Body of pancreas (tissue), 4 donors: ENCODE data around the gene OR6P1. TPM values are rescaled to one million over a fixed set of nuclear protein-coding genes. Genes with fewer than 3 reads are reported as not detected.
A peak's percentile ranks its signal among the peaks of the same experiment; 100 is the strongest.

Experiments used
- ATAC-seq: fragments of 150-250 bp; one replicate; pipeline ENCODE4 v1.9.1; 2016
- DNase-seq, 4 donors: peaks; one replicate each; pipeline ENCODE4 v3.0.0-alpha.2; 2019
- H3K27ac ChIP-seq, 4 donors: fragments of 200-600 bp; sonication (generic); 1 replicate in 3 of 4; 2 replicates in 1 of 4; pipeline versions ENCODE4 v1.5.1 to v1.6.1; 2016 to 2019; ENCODE audit warnings: mild to moderate bottlenecking in 1 of 4, mixed read lengths in 1 of 4, moderate library complexity in 1 of 4
- H3K27me3 ChIP-seq, 2 donors: fragments of 200-600 bp; sonication (generic); one replicate each; pipeline ENCODE4 v1.6.0; 2016; ENCODE audit warnings: mild to moderate bottlenecking in 1 of 2
- H3K36me3 ChIP-seq, 2 donors: fragments of 200-600 bp; sonication (generic); replicated peaks in 1 of 2; 2 replicates each; pipeline ENCODE4 v1.5.1; 2016; ENCODE audit warnings: low read depth in 2 of 2; ENCODE audit not compliant: insufficient read depth in 1 of 2
- H3K4me1 ChIP-seq: fragments of 200-600 bp; sonication (generic); one replicate; pipeline ENCODE4 v1.6.0; 2016
- H3K4me3 ChIP-seq, 2 donors: fragments of 200-600 bp; sonication (generic); 1 replicate in 1 of 2; 2 replicates in 1 of 2; pipeline ENCODE4 v1.5.1; 2016 to 2019
- H3K9me3 ChIP-seq, 3 donors: fragments of 200-600 bp; sonication (generic); 1 replicate in 2 of 3; 2 replicates in 1 of 3; pipeline ENCODE4 v1.5.1; 2016
- CTCF ChIP-seq, 7 experiments: fragments of 450-650 bp in 4 of 7; fragments of 200-600 bp in 3 of 7; sonication (generic) in 3 of 7; IDR thresholded peaks; one replicate each; pipeline ENCODE4 v1.5.1; 2016 to 2019; ENCODE audit warnings: antibody characterized with exemption in 7 of 7
- POLR2A ChIP-seq, 3 donors: fragments of 450-650 bp; IDR thresholded peaks; one replicate each; pipeline ENCODE4 v1.6.1; 2016; ENCODE audit warnings: antibody characterized with exemption in 3 of 3, mild to moderate bottlenecking in 2 of 3
- WGBS, 2 donors: methylation state at CpG; one replicate each; pipeline ENCODE4 v1.1.5; 2017; 5-methylcytosine and 5-hydroxymethylcytosine counted together
- intact Hi-C: fragments of 100-400 bp; cut with DNase I; formaldehyde crosslinking; loops from one replicate; pipeline ENCODE4 v1.15.1; 2023
- total RNA-seq, 2 donors: library from RNA; depleted of rRNA; stranded (reverse); fragments of >200 nt; gene quantifications; one replicate each; pipeline ENCODE4 v1.1.0, GENCODE V29; 2016

OR6P1 gene
- total RNA-seq, 2 donors from 2014 or later = not detected

GRCh38 chr1:158552296-158552695 is 18.1 kb downstream of the OR6P1 start:
- TF ChIP-seq CTCF (IDR thresholded peaks at IDR 0.05) (no peak), POLR2A (IDR thresholded peaks at IDR 0.05) (no peak)
- ATAC-seq (no peak), DNase-seq (no peak)
- intact Hi-C loops = no loop called here
- Histone ChIP-seq H3K4me1 (no peaks in the 10 kb centered on the region), H3K9me3 (no peaks in the 10 kb centered on the region), H3K27me3 (no peaks in the 10 kb centered on the region), H3K27ac (no peak overlapping the region), H3K36me3 (no peaks in the 10 kb centered on the region), H3K4me3 (no peak overlapping the region)
- WGBS, 2 donors = 46 to 66% methylated on average over 1 of the region's 1 CpG

GRCh38 chr1:158547533-158547932 is 22.8 kb downstream of the OR6P1 start:
- intact Hi-C loops = no loop called here
- no peak overlapping the region for H3K27ac ChIP-seq
- 81% methylated on average over 2 of the region's 2 CpGs for WGBS, 2 donors
- no peak for DNase-seq
- no peak for ATAC-seq
- no peak overlapping the region for H3K4me3 ChIP-seq
- TF ChIP-seq CTCF (IDR thresholded peaks at IDR 0.05) = no peak
- no peak for TF ChIP-seq POLR2A (IDR thresholded peaks at IDR 0.05)
- no peaks in the 10 kb centered on the region for H3K4me1 ChIP-seq
- no peaks in the 10 kb centered on the region for H3K27me3 ChIP-seq
- H3K36me3 ChIP-seq = no peaks in the 10 kb centered on the region
- no peaks in the 10 kb centered on the region for H3K9me3 ChIP-seq

- Histone ChIP-seq H3K27ac (no peak overlapping the region), H3K36me3 (no peaks in the 10 kb centered on the region), H3K9me3 (no peaks in the 10 kb centered on the region), H3K27me3 (no peaks in the 10 kb centered on the region), H3K4me3 (no peak overlapping the region), H3K4me1 (no peaks in the 10 kb centered on the region)
- 82 to 96% methylated on average over 2 of the region's 2 CpGs for WGBS, 2 donors
- DNase-seq (no peak), ATAC-seq (no peak)
- TF ChIP-seq POLR2A (IDR thresholded peaks at IDR 0.05) (no peak), CTCF (IDR thresholded peaks at IDR 0.05) (no peak)
- intact Hi-C loops = no loop called here
Observed at GRCh38 chr1:158537609-158538008, 32.8 kb downstream of the OR6P1 start.

- H3K27me3 ChIP-seq = no peaks in the 10 kb centered on the region
- no peaks in the 10 kb centered on the region for H3K4me1 ChIP-seq
- intact Hi-C loops = no loop called here
- H3K36me3 ChIP-seq = no peaks in the 10 kb centered on the region
- H3K4me3 ChIP-seq = no peak overlapping the region
- no peak for ATAC-seq
- no peak for TF ChIP-seq POLR2A (IDR thresholded peaks at IDR 0.05)
- no peak for TF ChIP-seq CTCF (IDR thresholded peaks at IDR 0.05)
- 13 to 20% methylated on average over 5 of the region's 5 CpGs for whole genome bisulfite sequencing, 2 donors
- DNase-seq = no peak
- H3K27ac ChIP-seq = no peak overlapping the region
- H3K9me3 ChIP-seq = no peaks in the 10 kb centered on the region
Observed at GRCh38 chr1:158534496-158534895, 35.9 kb downstream of the OR6P1 start.

GRCh38 chr1:158527190-158527815 is 43.1 kb downstream of the OR6P1 start:
- intact Hi-C loops = no loop called here
- WGBS, 2 donors = 44 to 47% methylated on average over 2 of the region's 2 CpGs
- DNase-seq = no peak
- no peaks in the 10 kb centered on the region for H3K9me3 ChIP-seq
- H3K36me3 ChIP-seq = no peaks in the 10 kb centered on the region
- no peak overlapping the region for H3K27ac ChIP-seq
- no peaks in the 10 kb centered on the region for H3K4me1 ChIP-seq
- TF ChIP-seq POLR2A (IDR thresholded peaks at IDR 0.05) = no peak
- TF ChIP-seq CTCF (IDR thresholded peaks at IDR 0.05) = peak in 1 of 7 experiments; percentile 41
- H3K4me3 ChIP-seq = no peak overlapping the region
- no peak for ATAC-seq
- no peaks in the 10 kb centered on the region for H3K27me3 ChIP-seq
